Lower lobe of right lung (tissue), 2 donors: ENCODE measurements around the gene TSC22D4. TPM values are rescaled to one million over a fixed set of nuclear protein-coding genes. Genes with fewer than 3 reads are reported as not detected.

Experiments used
- ATAC-seq, 2 donors: fragments of 200-7000 bp; cut with Tn5 transposase; one replicate each; pipeline ENCODE4 v1.9.1; 2020 to 2022; ENCODE audit warnings: mild to moderate bottlenecking in 2 of 2, moderate library complexity in 2 of 2
- DNase-seq: peaks from one replicate; pipeline ENCODE4 v3.0.0-alpha.2; 2020
- H3K27ac ChIP-seq: fragments of 200-600 bp; one replicate; pipeline ENCODE4 v1.8.0; 2022
- H3K27me3 ChIP-seq: fragments of 200-600 bp; one replicate; pipeline ENCODE4 v1.8.0; 2022; ENCODE audit warnings: low read depth
- H3K36me3 ChIP-seq: fragments of 200-600 bp; one replicate; pipeline ENCODE4 v1.8.0; 2022; ENCODE audit warnings: mild to moderate bottlenecking
- H3K4me1 ChIP-seq: fragments of 200-600 bp; one replicate; pipeline ENCODE4 v1.8.0; 2022
- H3K4me3 ChIP-seq: fragments of 200-600 bp; one replicate; pipeline ENCODE4 v1.8.0; 2022; ENCODE audit warnings: mild to moderate bottlenecking
- H3K9me3 ChIP-seq: fragments of 200-600 bp; one replicate; pipeline ENCODE4 v1.8.0; 2022
- CTCF ChIP-seq: fragments of 200-600 bp; IDR thresholded peaks from one replicate; pipeline ENCODE4 v1.8.0; 2022; ENCODE audit warnings: antibody characterized with exemption, mild to moderate bottlenecking
- intact Hi-C: fragments of 100-400 bp; cut with DNase I; formaldehyde crosslinking; loops from one replicate; pipeline ENCODE4 v1.11.0; 2022
- total RNA-seq: library from RNA; stranded (reverse); fragmentation: NEBNext Ultra II Directional; extraction: Animal tissue kit (Norgen Biotek cat#: 25700); gene quantifications from one replicate; pipeline ENCODE4 v1.2.1, GENCODE V29; 2021
- donor health status: DM: no; HTN: yes; CAD: no; lungs with severe emphysema.

Gene TSC22D4
- total RNA-seq, 1 donor from 2014 or later: 53.6 TPM

- Histone ChIP-seq H3K27me3 (no peaks in the 10 kb centered on the region), H3K9me3 (no peaks in the 10 kb centered on the region), H3K27ac (no peak overlapping the region), H3K36me3 (no peaks in the 10 kb centered on the region), H3K4me3 (no peak overlapping the region), H3K4me1 (peaks cover 10% of the 10 kb centered on the region)
- DNase-seq (no peak), ATAC-seq (no peak)
- intact Hi-C loops: no loop called here
- TF ChIP-seq CTCF: no peak
Observed at GRCh38 chr7:100519580-100519979, 40.6 kb upstream of the TSC22D4 start.

- no peaks in the 10 kb centered on the region for H3K27me3 ChIP-seq
- DNase-seq (no peak), ATAC-seq (no peak)
- no peak overlapping the region for H3K4me3 ChIP-seq
- TF ChIP-seq CTCF: no peak
- peaks cover 10% of the 10 kb centered on the region for H3K4me1 ChIP-seq
- no peaks in the 10 kb centered on the region for H3K36me3 ChIP-seq
- H3K27ac ChIP-seq: no peak overlapping the region
- no peaks in the 10 kb centered on the region for H3K9me3 ChIP-seq
- intact Hi-C loops: no loop called here
Observed at GRCh38 chr7:100517305-100517704, 38.3 kb upstream of the TSC22D4 start.

DNA sequence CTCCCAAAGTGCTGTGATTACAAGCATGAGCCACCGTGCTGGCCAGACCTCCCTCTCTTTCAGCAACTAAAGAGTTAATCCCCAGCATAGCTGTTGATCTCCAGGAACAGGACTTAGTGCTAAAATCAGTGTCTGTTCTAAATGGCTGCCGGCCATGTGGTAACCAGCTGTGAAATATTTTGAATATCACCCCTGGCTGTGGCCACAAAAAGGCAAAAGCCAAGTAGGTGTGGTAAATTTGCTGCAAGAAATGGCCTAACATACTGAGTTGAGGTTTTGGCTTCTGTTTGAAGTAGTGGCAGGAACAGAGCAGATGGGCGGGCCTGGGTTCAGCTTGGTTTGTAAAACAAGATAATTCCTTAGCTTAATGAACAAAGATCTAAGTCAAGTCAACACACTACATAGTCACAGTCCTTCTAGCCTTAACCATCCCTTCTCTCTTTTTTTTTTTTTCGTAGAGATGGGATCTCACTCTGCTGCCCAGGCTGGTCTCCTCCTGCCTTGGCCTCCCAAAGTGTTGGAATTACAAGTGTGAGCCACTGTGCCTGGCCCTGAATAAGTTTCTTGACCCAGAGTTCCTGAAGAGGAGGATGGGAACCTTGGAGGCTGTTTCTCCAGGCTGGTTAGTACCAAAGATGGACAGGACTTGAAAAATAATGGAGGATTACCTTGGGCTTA is 37.3 kb upstream of the TSC22D4 start:
- Histone ChIP-seq H3K9me3 (no peaks in the 10 kb centered on the region), H3K27me3 (no peaks in the 10 kb centered on the region), H3K4me1 (peaks cover 10% of the 10 kb centered on the region), H3K36me3 (no peaks in the 10 kb centered on the region), H3K4me3 (no peak overlapping the region), H3K27ac (no peak overlapping the region)
- DNase-seq (no peak), ATAC-seq (peak; percentile 61 to 70)
- no peak for TF ChIP-seq CTCF
- intact Hi-C loops: no loop called here

DNA sequence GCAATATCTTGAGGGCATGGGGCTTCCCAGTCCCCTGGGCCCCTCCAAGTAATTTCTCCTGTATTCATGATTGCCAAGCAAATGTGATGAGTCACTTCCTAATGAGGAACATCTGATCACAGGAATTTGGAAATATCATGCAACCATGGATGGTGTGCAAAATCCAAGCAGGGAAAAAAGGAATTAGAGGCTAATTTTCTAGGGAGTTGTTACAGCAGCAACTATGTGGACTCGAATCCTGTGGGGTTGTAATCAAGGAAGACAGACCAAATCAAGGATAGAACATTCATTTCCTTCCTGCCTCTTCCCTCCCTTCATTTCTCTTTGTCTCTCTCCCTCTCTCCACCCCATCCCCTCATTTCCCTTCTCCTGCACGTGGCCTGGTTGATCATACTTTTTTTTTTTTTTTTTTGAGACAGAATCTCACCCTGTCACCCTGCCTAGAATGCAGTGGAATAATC is 36.1 kb upstream of the TSC22D4 start:
- no peaks in the 10 kb centered on the region for H3K27me3 ChIP-seq
- TF ChIP-seq CTCF: no peak
- DNase-seq (no peak), ATAC-seq (no peak)
- no peaks in the 10 kb centered on the region for H3K36me3 ChIP-seq
- H3K9me3 ChIP-seq: no peaks in the 10 kb centered on the region
- intact Hi-C loops: no loop called here
- peaks cover 10% of the 10 kb centered on the region for H3K4me1 ChIP-seq
- no peak overlapping the region for H3K4me3 ChIP-seq
- no peak overlapping the region for H3K27ac ChIP-seq

- no peak for ATAC-seq
- TF ChIP-seq CTCF: no peak
Observed at GRCh38 chr7:100513212-100513810, 34.3 kb upstream of the TSC22D4 start.

More at GRCh38 chr7:100513212-100513810, 34.3 kb upstream of the TSC22D4 start:
- H3K4me3 ChIP-seq: no peak overlapping the region
- peaks cover 10% of the 10 kb centered on the region for H3K4me1 ChIP-seq
- intact Hi-C loops: no loop called here
- DNase-seq: no peak
- no peaks in the 10 kb centered on the region for H3K36me3 ChIP-seq
- no peaks in the 10 kb centered on the region for H3K27me3 ChIP-seq
- no peak overlapping the region for H3K27ac ChIP-seq
- no peaks in the 10 kb centered on the region for H3K9me3 ChIP-seq
